BLaER1 (cell line): ENCODE results near the gene PP2D1.
A peak's percentile ranks its signal among the peaks of the same experiment; 100 is the strongest.

Experiments used
- H3K27ac ChIP-seq: shearing (Covaris generic); formaldehyde crosslinking; 2 replicates; pipeline ENCODE4 v1.8.1; 2022
- H3K27me3 ChIP-seq: shearing (Covaris generic); formaldehyde crosslinking; 2 replicates; pipeline ENCODE4 v1.8.1; 2022
- H3K36me3 ChIP-seq: shearing (Covaris generic); formaldehyde crosslinking; 2 replicates; pipeline ENCODE4 v1.8.1; 2022
- H3K4me1 ChIP-seq: shearing (Covaris generic); formaldehyde crosslinking; 2 replicates; pipeline ENCODE4 v1.8.1; 2022
- H3K4me2 ChIP-seq: shearing (Covaris generic); formaldehyde crosslinking; 2 replicates; pipeline ENCODE4 v1.8.1; 2022
- H3K4me3 ChIP-seq: shearing (Covaris generic); formaldehyde crosslinking; 2 replicates; pipeline ENCODE4 v1.8.1; 2022
- H3K9ac ChIP-seq: shearing (Covaris generic); formaldehyde crosslinking; 2 replicates; pipeline ENCODE4 v1.8.1; 2022
- H3K9me3 ChIP-seq: shearing (Covaris generic); formaldehyde crosslinking; 2 replicates; pipeline ENCODE4 v1.8.1; 2022
- H4K20me1 ChIP-seq: shearing (Covaris generic); formaldehyde crosslinking; 2 replicates; pipeline ENCODE4 v1.8.1; 2022
- Cebpa-rat ChIP-seq: shearing (Covaris generic); IDR thresholded peaks from 2 replicates; pipeline ENCODE4 v1.8.1; 2022

The PP2D1 gene

GRCh38 chr3:19947549-19948225 lies 64.4 kb downstream of the PP2D1 start:
- Histone ChIP-seq H3K27me3 (no peaks in the 10 kb centered on the region), H3K4me3 (peak overlapping the region; percentile 98), H4K20me1 (peaks cover 54% of the 10 kb centered on the region), H3K4me1 (peaks cover 29% of the 10 kb centered on the region), H3K36me3 (peaks cover 25% of the 10 kb centered on the region), H3K9ac (peak overlapping the region; percentile 89), H3K27ac (peak overlapping the region; percentile 83), H3K9me3 (no peaks in the 10 kb centered on the region), H3K4me2 (peak overlapping the region; percentile 91)
- no peak for TF ChIP-seq Cebpa-rat

GRCh38 chr3:19946832-19947548 lies 65.1 kb downstream of the PP2D1 start, which contains the start of gene RAB5A:
Gene RAB5A, plus strand, starts transcription at chr3:19947097. Its CDS starts 3,802 bp downstream, at chr3:19950899.
- Histone ChIP-seq H3K9me3 (no peaks in the 10 kb centered on the region), H3K36me3 (peaks cover 18% of the 10 kb centered on the region), H3K4me1 (peaks cover 29% of the 10 kb centered on the region), H3K9ac (peak within 1 kb of the TSS; percentile 89), H3K4me3 (peak within 1 kb of the TSS; percentile 98), H3K27ac (peak within 1 kb of the TSS; percentile 83), H4K20me1 (peaks cover 47% of the 10 kb centered on the region), H3K4me2 (peak within 1 kb of the TSS; percentile 91), H3K27me3 (no peaks in the 10 kb centered on the region)
- no peak for TF ChIP-seq Cebpa-rat

GRCh38 chr3:19945969-19946831 lies 65.9 kb downstream of the PP2D1 start:
- Histone ChIP-seq H3K4me1 (peaks cover 29% of the 10 kb centered on the region), H3K9ac (peak overlapping the region; percentile 89), H3K4me2 (peak overlapping the region; percentile 77), H4K20me1 (peaks cover 39% of the 10 kb centered on the region), H3K27me3 (no peaks in the 10 kb centered on the region), H3K4me3 (peak overlapping the region; percentile 98), H3K27ac (peak overlapping the region; percentile 83), H3K36me3 (peaks cover 10% of the 10 kb centered on the region; the same call in 1 of the 2 replicates), H3K9me3 (no peaks in the 10 kb centered on the region)
- no peak for TF ChIP-seq Cebpa-rat

- H3K27ac ChIP-seq, result no peak overlapping the region
These were observed 66.5 kb downstream of the PP2D1 start for GRCh38 chr3:19945534-19945933.

GRCh38 chr3:19940643-19941042 lies 71.4 kb downstream of the PP2D1 start:
- no peak overlapping the region for H3K9ac ChIP-seq
- H3K9me3 ChIP-seq, result no peaks in the 10 kb centered on the region
- no peaks in the 10 kb centered on the region for H3K36me3 ChIP-seq
- no peak overlapping the region for H3K4me3 ChIP-seq
- TF ChIP-seq Cebpa-rat, result no peak
- no peaks in the 10 kb centered on the region for H3K27me3 ChIP-seq
- H3K4me2 ChIP-seq, result no peak overlapping the region
- H4K20me1 ChIP-seq, result no peaks in the 10 kb centered on the region
- H3K27ac ChIP-seq, result no peak overlapping the region
- H3K4me1 ChIP-seq, result peaks cover under 1% of the 10 kb centered on the region; the same call in 1 of the 2 replicates

More at GRCh38 chr3:19945534-19945933, 66.5 kb downstream of the PP2D1 start:
- H3K4me3 ChIP-seq, result no peak overlapping the region
- peaks cover 33% of the 10 kb centered on the region for H4K20me1 ChIP-seq
- TF ChIP-seq Cebpa-rat, result no peak
- H3K4me1 ChIP-seq, result peaks cover 29% of the 10 kb centered on the region
- H3K9me3 ChIP-seq, result no peaks in the 10 kb centered on the region
- H3K36me3 ChIP-seq, result peaks cover 3% of the 10 kb centered on the region; the same call in 1 of the 2 replicates
- H3K9ac ChIP-seq, result no peak overlapping the region
- H3K27me3 ChIP-seq, result no peaks in the 10 kb centered on the region
- H3K4me2 ChIP-seq, result peak overlapping the region; percentile 77

- Histone ChIP-seq H3K27me3 (no peaks in the 10 kb centered on the region), H4K20me1 (no peaks in the 10 kb centered on the region), H3K4me2 (no peak overlapping the region), H3K4me3 (no peak overlapping the region), H3K9me3 (no peaks in the 10 kb centered on the region), H3K36me3 (no peaks in the 10 kb centered on the region), H3K9ac (no peak overlapping the region), H3K27ac (no peak overlapping the region), H3K4me1 (no peaks in the 10 kb centered on the region)
- no peak for TF ChIP-seq Cebpa-rat
These were observed 73.8 kb downstream of the PP2D1 start for GRCh38 chr3:19938295-19938627.

GRCh38 chr3:19937459-19938294 lies 74.4 kb downstream of the PP2D1 start:
- Histone ChIP-seq H3K27ac (no peak overlapping the region), H3K4me1 (no peaks in the 10 kb centered on the region), H3K4me3 (no peak overlapping the region), H4K20me1 (no peaks in the 10 kb centered on the region), H3K4me2 (no peak overlapping the region), H3K9me3 (no peaks in the 10 kb centered on the region), H3K36me3 (no peaks in the 10 kb centered on the region), H3K27me3 (no peaks in the 10 kb centered on the region), H3K9ac (no peak overlapping the region)
- no peak for TF ChIP-seq Cebpa-rat
